GM23338 (cell line): ENCODE data around the gene ZNF227. TPM values are rescaled to one million over a fixed set of nuclear protein-coding genes. Genes with fewer than 3 reads are reported as not detected.

Experiments
- ATAC-seq: fragments of 200-7000 bp; cut with Tn5 transposase; 3 replicates; pipeline ENCODE4 v1.9.1; 2020
- DNase-seq: peaks from one replicate; pipeline ENCODE4 v3.0.0-alpha.2; 2015; ENCODE audit warnings: low spot score
- H2AFZ ChIP-seq: fragments of 200-600 bp; sonication (generic); 2 replicates; pipeline ENCODE4 v1.8.0; 2016; ENCODE audit warnings: antibody characterized with exemption, mild to moderate bottlenecking, moderate library complexity
- H3F3A ChIP-seq: fragments of 200-600 bp; sonication (generic); replicated peaks from 2 replicates; pipeline ENCODE4 v1.8.0; 2017; ENCODE audit warnings: antibody characterized with exemption, mixed run types, low read depth
- H3K27ac ChIP-seq: fragments of 200-600 bp; sonication (generic); 2 replicates; pipeline ENCODE4 v1.6.1; 2016; ENCODE audit warnings: low read depth
- H3K27me3 ChIP-seq: fragments of 200-600 bp; sonication (generic); 2 replicates; pipeline ENCODE4 v1.8.0; 2016; ENCODE audit warnings: mild to moderate bottlenecking, mixed run types, moderate library complexity; ENCODE audit not compliant: insufficient read depth
- H3K36me3 ChIP-seq: fragments of 200-600 bp; sonication (generic); 2 replicates; pipeline ENCODE4 v1.8.0; 2016; ENCODE audit warnings: mild to moderate bottlenecking; ENCODE audit not compliant: insufficient read depth
- H3K4me1 ChIP-seq: fragments of 200-600 bp; sonication (generic); 2 replicates; pipeline ENCODE4 v1.8.0; 2016; ENCODE audit warnings: mild to moderate bottlenecking, moderate library complexity; ENCODE audit not compliant: insufficient read depth
- H3K4me2 ChIP-seq: fragments of 200-600 bp; sonication (generic); 2 replicates; pipeline ENCODE4 v1.7.1; 2017; ENCODE audit warnings: mixed run types
- H3K4me3 ChIP-seq: fragments of 200-600 bp; sonication (generic); 2 replicates; pipeline ENCODE4 v1.6.1; 2016; ENCODE audit warnings: mixed run types
- H3K79me2 ChIP-seq: fragments of 200-600 bp; sonication (generic); replicated peaks from 2 replicates; pipeline ENCODE4 v1.8.0; 2017; ENCODE audit warnings: mild to moderate bottlenecking; ENCODE audit not compliant: insufficient read depth
- H3K9me2 ChIP-seq: fragments of 200-600 bp; sonication (generic); 2 replicates; pipeline ENCODE4 v1.8.0; 2017; ENCODE audit not compliant: insufficient read depth
- H4K20me1 ChIP-seq: fragments of 200-600 bp; sonication (generic); replicated peaks from 2 replicates; pipeline ENCODE4 v1.8.0; 2017; ENCODE audit warnings: mild to moderate bottlenecking; ENCODE audit not compliant: insufficient read depth
- H3K27ac Mint-ChIP-seq: 2 replicates; pipeline ENCODE4 v1.8.0; 2020; ENCODE audit warnings: inconsistent platforms, mild to moderate bottlenecking, moderate library complexity, mixed read lengths
- H3K27me3 Mint-ChIP-seq: 3 replicates; pipeline ENCODE4 v1.8.0; 2022; ENCODE audit warnings: low read depth, mild to moderate bottlenecking, moderate library complexity, mixed read lengths, inconsistent platforms; ENCODE audit not compliant: insufficient read depth, poor library complexity
- H3K36me3 Mint-ChIP-seq: 3 replicates; pipeline ENCODE4 v1.8.0; 2021; ENCODE audit warnings: low read depth, mild to moderate bottlenecking, inconsistent platforms, moderate library complexity, mixed read lengths
- H3K4me1 Mint-ChIP-seq: 3 replicates; pipeline ENCODE4 v1.8.0; 2020; ENCODE audit warnings: mild to moderate bottlenecking, inconsistent platforms, mixed read lengths
- H3K4me3 Mint-ChIP-seq: 3 replicates; pipeline ENCODE4 v1.8.0; 2021; ENCODE audit warnings: moderate library complexity, mild to moderate bottlenecking, inconsistent platforms, mixed read lengths
- H3K9me3 Mint-ChIP-seq: 3 replicates; pipeline ENCODE4 v1.8.0; 2020; ENCODE audit warnings: moderate library complexity, mild to moderate bottlenecking, inconsistent platforms, mixed read lengths
- JUNB ChIP-seq: IDR thresholded peaks from one replicate; pipeline ENCODE4 v1.6.1; 2016; ENCODE audit warnings: antibody characterized with exemption; ENCODE audit not compliant: unreplicated experiment
- NANOG ChIP-seq: IDR thresholded peaks from 2 replicates; pipeline ENCODE4 v1.6.1; 2016; ENCODE audit warnings: antibody characterized with exemption, borderline replicate concordance
- ZNF114 ChIP-seq: fragments of 250-450 bp; sonication (Bioruptor Pico); IDR thresholded peaks from 2 replicates; pipeline ENCODE4 v1.5.0; 2020; ENCODE audit warnings: mild to moderate bottlenecking, moderate library complexity
- ZNF331 ChIP-seq: fragments of 250-450 bp; sonication (Bioruptor Pico); IDR thresholded peaks from 2 replicates; pipeline ENCODE4 v1.5.0; 2020; ENCODE audit warnings: low read depth, mild to moderate bottlenecking, moderate library complexity
- polyA plus RNA-seq: library from polyadenylated mRNA; unstranded; fragments of >200 nt; fragmentation: Nextera tagmentation; extraction: Ambion mirVana; gene quantifications from 2 replicates; pipeline ENCODE4 v1.2.1, GENCODE V29; 2016
- total RNA-seq: library from RNA; depleted of rRNA; stranded (reverse); fragments of >200 nt; shearing (Covaris generic); gene quantifications from 2 replicates; pipeline ENCODE4 v1.2.3, GENCODE V29; 2014
- TF ChIP-seq, protein P1 (sequence below): fragments of 250-450 bp; sonication (Bioruptor Pico); IDR thresholded peaks from 2 replicates; pipeline ENCODE4 v1.5.0; 2020; ENCODE audit warnings: mild to moderate bottlenecking, moderate library complexity
- TF ChIP-seq, protein P2 (sequence below): IDR thresholded peaks from one replicate; pipeline ENCODE4 v1.6.1; 2018; ENCODE audit warnings: antibody characterized with exemption; ENCODE audit not compliant: unreplicated experiment

ZNF227 gene
- total and polyA plus RNA-seq, 2 experiments from 2014 or later: 6.6 to 18.2 TPM

DNA sequence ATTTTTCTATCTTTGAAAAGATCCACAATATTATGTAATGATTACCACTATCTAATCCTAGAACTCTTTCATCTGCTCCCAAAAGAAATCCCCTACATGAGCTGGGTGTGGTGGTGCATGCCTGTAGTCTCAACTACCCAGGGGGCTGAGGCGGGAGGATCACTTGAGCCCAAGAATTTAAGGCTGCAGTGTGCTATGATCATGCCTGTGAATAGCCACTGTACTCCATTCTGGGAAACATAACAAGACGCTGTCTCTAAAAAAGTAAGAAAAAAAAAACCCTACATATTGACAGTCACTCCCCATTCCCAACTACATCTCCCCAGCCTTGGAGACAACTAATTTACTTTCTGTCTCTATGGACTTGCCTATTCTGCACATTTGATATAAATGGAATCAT, 48.5 kb upstream of the ZNF227 start (continued):
- TF ChIP-seq, protein P1, sequence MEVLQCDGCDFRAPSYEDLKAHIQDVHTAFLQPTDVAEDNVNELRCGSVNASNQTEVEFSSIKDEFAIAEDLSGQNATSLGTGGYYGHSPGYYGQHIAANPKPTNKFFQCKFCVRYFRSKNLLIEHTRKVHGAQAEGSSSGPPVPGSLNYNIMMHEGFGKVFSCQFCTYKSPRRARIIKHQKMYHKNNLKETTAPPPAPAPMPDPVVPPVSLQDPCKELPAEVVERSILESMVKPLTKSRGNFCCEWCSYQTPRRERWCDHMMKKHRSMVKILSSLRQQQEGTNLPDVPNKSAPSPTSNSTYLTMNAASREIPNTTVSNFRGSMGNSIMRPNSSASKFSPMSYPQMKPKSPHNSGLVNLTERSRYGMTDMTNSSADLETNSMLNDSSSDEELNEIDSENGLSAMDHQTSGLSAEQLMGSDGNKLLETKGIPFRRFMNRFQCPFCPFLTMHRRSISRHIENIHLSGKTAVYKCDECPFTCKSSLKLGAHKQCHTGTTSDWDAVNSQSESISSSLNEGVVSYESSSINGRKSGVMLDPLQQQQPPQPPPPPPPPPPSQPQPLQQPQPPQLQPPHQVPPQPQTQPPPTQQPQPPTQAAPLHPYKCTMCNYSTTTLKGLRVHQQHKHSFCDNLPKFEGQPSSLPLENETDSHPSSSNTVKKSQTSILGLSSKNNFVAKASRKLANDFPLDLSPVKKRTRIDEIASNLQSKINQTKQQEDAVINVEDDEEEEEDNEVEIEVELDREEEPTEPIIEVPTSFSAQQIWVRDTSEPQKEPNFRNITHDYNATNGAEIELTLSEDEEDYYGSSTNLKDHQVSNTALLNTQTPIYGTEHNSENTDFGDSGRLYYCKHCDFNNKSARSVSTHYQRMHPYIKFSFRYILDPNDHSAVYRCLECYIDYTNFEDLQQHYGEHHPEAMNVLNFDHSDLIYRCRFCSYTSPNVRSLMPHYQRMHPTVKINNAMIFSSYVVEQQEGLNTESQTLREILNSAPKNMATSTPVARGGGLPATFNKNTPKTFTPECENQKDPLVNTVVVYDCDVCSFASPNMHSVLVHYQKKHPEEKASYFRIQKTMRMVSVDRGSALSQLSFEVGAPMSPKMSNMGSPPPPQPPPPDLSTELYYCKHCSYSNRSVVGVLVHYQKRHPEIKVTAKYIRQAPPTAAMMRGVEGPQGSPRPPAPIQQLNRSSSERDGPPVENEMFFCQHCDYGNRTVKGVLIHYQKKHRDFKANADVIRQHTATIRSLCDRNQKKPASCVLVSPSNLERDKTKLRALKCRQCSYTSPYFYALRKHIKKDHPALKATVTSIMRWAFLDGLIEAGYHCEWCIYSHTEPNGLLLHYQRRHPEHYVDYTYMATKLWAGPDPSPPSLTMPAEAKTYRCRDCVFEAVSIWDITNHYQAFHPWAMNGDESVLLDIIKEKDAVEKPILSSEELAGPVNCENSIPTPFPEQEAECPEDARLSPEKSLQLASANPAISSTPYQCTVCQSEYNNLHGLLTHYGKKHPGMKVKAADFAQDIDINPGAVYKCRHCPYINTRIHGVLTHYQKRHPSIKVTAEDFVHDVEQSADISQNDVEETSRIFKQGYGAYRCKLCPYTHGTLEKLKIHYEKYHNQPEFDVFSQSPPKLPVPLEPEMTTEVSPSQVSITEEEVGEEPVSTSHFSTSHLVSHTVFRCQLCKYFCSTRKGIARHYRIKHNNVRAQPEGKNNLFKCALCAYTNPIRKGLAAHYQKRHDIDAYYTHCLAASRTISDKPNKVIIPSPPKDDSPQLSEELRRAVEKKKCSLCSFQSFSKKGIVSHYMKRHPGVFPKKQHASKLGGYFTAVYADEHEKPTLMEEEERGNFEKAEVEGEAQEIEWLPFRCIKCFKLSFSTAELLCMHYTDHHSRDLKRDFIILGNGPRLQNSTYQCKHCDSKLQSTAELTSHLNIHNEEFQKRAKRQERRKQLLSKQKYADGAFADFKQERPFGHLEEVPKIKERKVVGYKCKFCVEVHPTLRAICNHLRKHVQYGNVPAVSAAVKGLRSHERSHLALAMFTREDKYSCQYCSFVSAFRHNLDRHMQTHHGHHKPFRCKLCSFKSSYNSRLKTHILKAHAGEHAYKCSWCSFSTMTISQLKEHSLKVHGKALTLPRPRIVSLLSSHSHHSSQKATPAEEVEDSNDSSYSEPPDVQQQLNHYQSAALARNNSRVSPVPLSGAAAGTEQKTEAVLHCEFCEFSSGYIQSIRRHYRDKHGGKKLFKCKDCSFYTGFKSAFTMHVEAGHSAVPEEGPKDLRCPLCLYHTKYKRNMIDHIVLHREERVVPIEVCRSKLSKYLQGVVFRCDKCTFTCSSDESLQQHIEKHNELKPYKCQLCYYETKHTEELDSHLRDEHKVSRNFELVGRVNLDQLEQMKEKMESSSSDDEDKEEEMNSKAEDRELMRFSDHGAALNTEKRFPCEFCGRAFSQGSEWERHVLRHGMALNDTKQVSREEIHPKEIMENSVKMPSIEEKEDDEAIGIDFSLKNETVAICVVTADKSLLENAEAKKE (CRISPR knock-in tag): no peak

DNA sequence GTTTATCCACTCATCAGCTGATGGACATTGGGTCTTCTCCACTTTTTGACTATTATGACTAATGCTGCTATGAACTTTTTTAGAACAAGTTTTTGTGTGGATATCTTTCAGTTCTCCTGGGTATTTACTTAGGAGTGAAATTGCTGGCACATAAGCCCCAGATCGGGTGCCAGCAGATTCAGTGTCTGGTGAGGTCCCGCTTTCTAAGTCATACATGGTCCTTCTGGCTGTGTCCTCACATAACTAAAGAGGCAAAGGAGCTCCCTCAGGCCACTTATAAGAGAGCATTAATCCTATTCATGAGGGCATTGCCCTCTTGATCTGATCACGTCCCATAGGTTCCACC, 48.0 kb upstream of the ZNF227 start:
- H3K36me3 ChIP-seq: 0 out of 2 replicates have a peak, but pooled peaks cover 15% of the 10 kb centered on the region
- H3F3A ChIP-seq: no peaks in the 10 kb centered on the region
- H3K79me2 ChIP-seq: peaks cover 38% of the 10 kb centered on the region
- peak overlapping the region; percentile 72 for H3K4me2 ChIP-seq
- 0 out of 2 replicates have a peak overlapping the region, but pooled peaks have one; percentile 28 for H2AFZ ChIP-seq
- peak overlapping the region; percentile 62 for H3K4me3 ChIP-seq
- Mint-ChIP-seq H3K4me3 (peak overlapping the region; percentile 99), H3K27me3 (peaks cover 3% of the 10 kb centered on the region), H3K27ac (peak overlapping the region; percentile 69; the same call in 1 of the 2 replicates), H3K9me3 (peaks cover under 1% of the 10 kb centered on the region; the same call in 2 of the 3 replicates), H3K36me3 (peaks cover 27% of the 10 kb centered on the region), H3K4me1 (peaks cover 7% of the 10 kb centered on the region; the same call in 2 of the 3 replicates)
- H4K20me1 ChIP-seq: no peaks in the 10 kb centered on the region
- ATAC-seq (peak; percentile 4; the same call in 2 of the 3 replicates), DNase-seq (no peak)
- no peaks in the 10 kb centered on the region for H3K9me2 ChIP-seq
- H3K4me1 ChIP-seq: peaks cover 10% of the 10 kb centered on the region
- H3K27me3 ChIP-seq: no peaks in the 10 kb centered on the region
- H3K27ac ChIP-seq: no peak overlapping the region
- TF ChIP-seq ZNF331 (CRISPR knock-in tag): no peak
- no peak for TF ChIP-seq JUNB
- TF ChIP-seq, protein P2, sequence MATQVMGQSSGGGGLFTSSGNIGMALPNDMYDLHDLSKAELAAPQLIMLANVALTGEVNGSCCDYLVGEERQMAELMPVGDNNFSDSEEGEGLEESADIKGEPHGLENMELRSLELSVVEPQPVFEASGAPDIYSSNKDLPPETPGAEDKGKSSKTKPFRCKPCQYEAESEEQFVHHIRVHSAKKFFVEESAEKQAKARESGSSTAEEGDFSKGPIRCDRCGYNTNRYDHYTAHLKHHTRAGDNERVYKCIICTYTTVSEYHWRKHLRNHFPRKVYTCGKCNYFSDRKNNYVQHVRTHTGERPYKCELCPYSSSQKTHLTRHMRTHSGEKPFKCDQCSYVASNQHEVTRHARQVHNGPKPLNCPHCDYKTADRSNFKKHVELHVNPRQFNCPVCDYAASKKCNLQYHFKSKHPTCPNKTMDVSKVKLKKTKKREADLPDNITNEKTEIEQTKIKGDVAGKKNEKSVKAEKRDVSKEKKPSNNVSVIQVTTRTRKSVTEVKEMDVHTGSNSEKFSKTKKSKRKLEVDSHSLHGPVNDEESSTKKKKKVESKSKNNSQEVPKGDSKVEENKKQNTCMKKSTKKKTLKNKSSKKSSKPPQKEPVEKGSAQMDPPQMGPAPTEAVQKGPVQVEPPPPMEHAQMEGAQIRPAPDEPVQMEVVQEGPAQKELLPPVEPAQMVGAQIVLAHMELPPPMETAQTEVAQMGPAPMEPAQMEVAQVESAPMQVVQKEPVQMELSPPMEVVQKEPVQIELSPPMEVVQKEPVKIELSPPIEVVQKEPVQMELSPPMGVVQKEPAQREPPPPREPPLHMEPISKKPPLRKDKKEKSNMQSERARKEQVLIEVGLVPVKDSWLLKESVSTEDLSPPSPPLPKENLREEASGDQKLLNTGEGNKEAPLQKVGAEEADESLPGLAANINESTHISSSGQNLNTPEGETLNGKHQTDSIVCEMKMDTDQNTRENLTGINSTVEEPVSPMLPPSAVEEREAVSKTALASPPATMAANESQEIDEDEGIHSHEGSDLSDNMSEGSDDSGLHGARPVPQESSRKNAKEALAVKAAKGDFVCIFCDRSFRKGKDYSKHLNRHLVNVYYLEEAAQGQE: no peak
- TF ChIP-seq NANOG: no peak
- no peak for TF ChIP-seq ZNF114 (CRISPR knock-in tag)
- TF ChIP-seq, protein P1 (CRISPR knock-in tag): no peak
